Measurements from ENCODE around the gene PDE7B. TPM values are rescaled to one million over a fixed set of nuclear protein-coding genes. Genes with fewer than 3 reads are reported as not detected.

The PDE7B gene
- total RNA-seq, 1 experiment from 2014 or later = 0.03 TPM

- CTCF ChIA-PET = no interaction called here
- BruUV-seq (replicated peaks) = no TSS peak
- intact Hi-C loops (cut with micrococcal nuclease; ENCODE audit: unreplicated experiment) = no loop called here
Measured at GRCh38 chr6:135837735-135838449, 13.6 kb upstream of the PDE7B start.

GRCh38 chr6:135839121-135839520 is 12.4 kb upstream of the PDE7B start:
- Histone ChIP-seq H3K36me3 (ENCODE audit: control insufficient read depth, insufficient read depth, low read length) (no peaks in the 10 kb centered on the region), H3K4me1 (ENCODE audit: control insufficient read depth, insufficient read depth, low read length) (no peaks in the 10 kb centered on the region), H3K27ac (ENCODE audit: low read length) (no peak overlapping the region), H3K4me3 (ENCODE audit: low read depth in 2 of 2, low read length in 2 of 2) (no peak overlapping the region), H3K9me3 (ENCODE audit: control insufficient read depth, insufficient read depth, low read depth, low read length) (no peaks in the 10 kb centered on the region), H3K27me3 (ENCODE audit: control insufficient read depth, insufficient read depth, low read length) (no peaks in the 10 kb centered on the region)
- ChIA-PET CTCF (no interaction called here), POLR2A (no interaction called here)
- no peak for ATAC-seq
- TF ChIP-seq CTCF (IDR thresholded peaks at IDR 0.05) (no peak), TCF7L2 (IDR thresholded peaks at IDR 0.05; ENCODE audit: low read depth, low read length) (no peak), POLR2AphosphoS5 (IDR thresholded peaks at IDR 0.05; ENCODE audit: low read depth, low read length) (no peak), SIN3A (IDR thresholded peaks at IDR 0.05; ENCODE audit: borderline replicate concordance, insufficient read depth, low read depth, low read length) (no peak), REST (IDR thresholded peaks at IDR 0.05; ENCODE audit: insufficient read depth in 1 of 2, low read depth in 2 of 2, low read length in 1 of 2) (no peak)
- in situ Hi-C loops (cut with HindIII; ENCODE audit: low pct_unique_long_range_greater_than_20kb, low sequenced_read_pairs) (no loop called here), intact Hi-C loops (cut with micrococcal nuclease; ENCODE audit: unreplicated experiment) (no loop called here)
- DNase-seq (ENCODE audit: low read depth, low spot score) = no peak
- BruUV-seq (replicated peaks) = no TSS peak

More at GRCh38 chr6:135837735-135838449, 13.6 kb upstream of the PDE7B start:
- no peak for TF ChIP-seq REST (IDR thresholded peaks at IDR 0.05; ENCODE audit: insufficient read depth in 1 of 2, low read depth in 2 of 2, low read length in 1 of 2)
- TF ChIP-seq CTCF (IDR thresholded peaks at IDR 0.05) = no peak
- no peak for TF ChIP-seq SIN3A (IDR thresholded peaks at IDR 0.05; ENCODE audit: borderline replicate concordance, insufficient read depth, low read depth, low read length)
- TF ChIP-seq TCF7L2 (IDR thresholded peaks at IDR 0.05; ENCODE audit: low read depth, low read length) = no peak
- TF ChIP-seq POLR2AphosphoS5 (IDR thresholded peaks at IDR 0.05; ENCODE audit: low read depth, low read length) = no peak
- DNase-seq (ENCODE audit: low read depth, low spot score) = no peak
- Histone ChIP-seq H3K27me3 (ENCODE audit: control insufficient read depth, insufficient read depth, low read length) (0 out of 2 replicates have a peak, but pooled peaks cover 2% of the 10 kb centered on the region), H3K4me3 (ENCODE audit: low read depth in 2 of 2, low read length in 2 of 2) (no peak overlapping the region), H3K4me1 (ENCODE audit: control insufficient read depth, insufficient read depth, low read length) (no peaks in the 10 kb centered on the region), H3K36me3 (ENCODE audit: control insufficient read depth, insufficient read depth, low read length) (no peaks in the 10 kb centered on the region), H3K9me3 (ENCODE audit: control insufficient read depth, insufficient read depth, low read depth, low read length) (no peaks in the 10 kb centered on the region), H3K27ac (ENCODE audit: low read length) (no peak overlapping the region)
- POLR2A ChIA-PET = interaction anchor here (0.5 kb wide), 1 partner anchor 345 kb away, joined by 12 read pairs; no protein-coding TSS in a partner anchor
- ATAC-seq = no peak
- in situ Hi-C loops (cut with HindIII; ENCODE audit: low pct_unique_long_range_greater_than_20kb, low sequenced_read_pairs) = no loop called here

All from Panc1 (cell line).